VCaP (cell line): ENCODE measurements around the gene CSNK1E.

ENCODE experiments used
- H3K27ac ChIP-seq: fragments of 450-650 bp; 2 replicates; pipeline ENCODE4 v1.5.1; 2017
- CTCF ChIP-seq: fragments of 450-650 bp; conservative IDR thresholded peaks from 2 replicates; pipeline ENCODE4 v1.5.1; 2017; ENCODE audit warnings: mild to moderate bottlenecking, moderate library complexity

CSNK1E gene

DNA sequence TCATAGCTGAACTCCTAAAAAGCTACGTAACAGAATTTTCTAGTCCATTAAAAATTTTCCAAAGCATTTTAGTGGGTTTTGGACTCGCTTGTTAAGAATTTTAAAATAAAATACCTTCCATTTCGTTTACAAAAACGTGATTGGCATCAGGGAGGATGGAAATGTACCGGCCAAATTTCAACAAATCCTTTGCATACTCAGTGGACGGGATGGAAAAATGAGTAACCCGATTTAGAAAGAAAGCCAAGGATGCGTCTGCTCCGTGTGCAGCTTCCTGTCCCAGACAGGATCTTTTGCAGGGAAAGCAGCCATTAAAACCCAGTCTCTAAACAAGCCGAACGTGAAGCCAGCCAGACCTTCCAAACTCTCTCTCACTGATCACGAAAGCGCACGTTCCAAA, 60.1 kb downstream of the CSNK1E start:
- no peak for TF ChIP-seq CTCF
- peak overlapping the region; percentile 95 for H3K27ac ChIP-seq

DNA sequence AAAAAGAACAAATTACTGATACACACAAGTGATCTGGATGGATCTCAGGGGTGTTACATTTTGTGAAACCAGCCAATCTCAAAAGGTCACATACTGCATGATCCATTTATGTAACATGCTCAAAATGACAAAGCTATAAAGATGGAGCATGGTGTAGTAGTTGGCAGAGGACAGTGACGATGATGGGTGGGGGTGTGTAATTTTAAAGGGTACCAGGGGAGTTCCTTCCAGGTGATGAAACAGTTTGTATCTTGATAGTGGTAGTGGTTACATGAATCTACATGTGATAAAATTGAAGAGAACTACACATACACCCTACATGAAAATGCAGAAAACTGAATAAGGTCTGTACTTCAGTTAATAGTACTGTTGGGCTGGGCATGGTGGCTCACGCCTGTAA, 61.5 kb downstream of the CSNK1E start:
- no peak for TF ChIP-seq CTCF
- H3K27ac ChIP-seq, result no peak overlapping the region

- TF ChIP-seq CTCF, result no peak
- no peak overlapping the region for H3K27ac ChIP-seq
Measured at GRCh38 chr22:38251341-38251692, 65.9 kb downstream of the CSNK1E start.

GRCh38 chr22:38250643-38251340, 66.4 kb downstream of the CSNK1E start:
- no peak for TF ChIP-seq CTCF
- H3K27ac ChIP-seq, result no peak overlapping the region

GRCh38 chr22:38249803-38250642, 67.2 kb downstream of the CSNK1E start:
- no peak overlapping the region for H3K27ac ChIP-seq
- no peak for TF ChIP-seq CTCF

GRCh38 chr22:38249301-38249700, 67.9 kb downstream of the CSNK1E start:
- no peak for TF ChIP-seq CTCF

GRCh38 chr22:38248280-38248679, 69.0 kb downstream of the CSNK1E start:
- TF ChIP-seq CTCF, result no peak
- no peak overlapping the region for H3K27ac ChIP-seq

More at GRCh38 chr22:38249301-38249700, 67.9 kb downstream of the CSNK1E start:
- no peak overlapping the region for H3K27ac ChIP-seq
